ENCODE measurements around the gene ZBTB16.

The ZBTB16 gene

DNA sequence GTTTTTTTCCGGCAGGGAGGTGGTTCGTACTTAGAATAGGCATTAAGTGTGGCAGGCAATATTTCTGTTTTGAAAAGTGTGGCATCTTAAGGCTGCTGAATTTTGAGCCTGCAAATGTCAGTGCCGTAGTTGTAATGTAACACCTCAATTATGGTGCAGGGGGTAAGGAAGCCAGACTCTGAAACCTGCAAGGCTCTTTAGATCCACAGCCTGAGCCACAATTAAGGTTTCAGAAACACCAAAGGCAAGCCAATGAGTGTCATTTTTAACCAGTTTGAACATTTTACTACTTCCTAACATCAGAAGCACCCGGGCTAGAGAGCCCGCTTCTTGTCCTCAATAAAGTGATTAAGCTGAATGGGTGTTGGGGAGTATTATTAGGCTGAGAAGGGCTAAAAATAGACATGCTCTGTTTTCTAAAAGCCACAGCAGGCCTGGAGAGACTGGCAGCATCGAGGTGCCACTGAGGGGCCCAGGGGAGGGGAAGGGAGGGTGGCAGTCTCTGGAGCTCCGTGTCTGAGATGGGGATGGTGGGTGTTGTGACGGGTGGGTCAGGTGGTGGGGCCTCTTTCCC is 113.4 kb downstream of the ZBTB16 start:
- DNase-seq: no peak

- no peak for DNase-seq
Measured at GRCh38 chr11:114173843-114174242, 114.3 kb downstream of the ZBTB16 start.

GRCh38 chr11:114174712-114175495 is 115.4 kb downstream of the ZBTB16 start:
- no peak for DNase-seq

DNA sequence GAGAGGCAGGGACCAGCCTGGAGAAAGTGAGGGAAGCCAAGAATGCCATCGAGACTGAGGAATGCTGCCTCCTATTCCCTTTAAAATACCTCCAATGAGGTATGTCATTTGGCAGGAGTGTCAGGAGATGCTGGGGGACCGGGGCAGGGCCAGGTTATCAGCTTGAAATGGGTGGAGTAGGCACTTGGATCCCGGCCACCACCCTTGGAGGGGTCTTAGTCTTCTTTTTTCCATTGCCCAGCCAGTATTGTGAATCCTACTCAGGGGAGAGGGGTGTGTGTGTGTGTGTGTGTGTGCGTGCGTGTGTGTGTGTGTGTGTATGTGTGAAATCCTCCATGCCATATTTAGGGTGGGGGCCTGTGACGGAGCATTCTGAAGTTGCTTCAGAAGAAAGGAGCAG is 116.2 kb downstream of the ZBTB16 start:
- DNase-seq: no peak

DNA sequence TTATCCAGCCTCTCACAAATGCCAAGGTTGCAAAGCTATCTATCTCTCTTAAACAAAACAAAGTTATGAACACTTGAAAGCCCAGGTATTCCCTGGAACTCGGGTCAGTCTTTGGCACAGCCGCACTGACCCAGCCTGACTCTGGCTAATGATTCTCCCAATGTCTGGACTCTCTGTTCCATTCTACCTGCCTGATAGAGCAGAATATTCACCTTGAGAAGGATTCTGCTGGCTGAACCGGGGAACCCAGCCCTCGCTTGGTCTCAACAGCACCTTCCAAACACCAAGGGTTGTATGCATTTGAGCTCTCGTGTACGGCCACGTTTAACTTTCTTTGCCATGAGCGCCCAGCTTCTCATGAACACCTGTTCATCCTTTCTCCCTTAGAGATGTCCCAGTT is 116.8 kb downstream of the ZBTB16 start:
- DNase-seq: no peak

DNA sequence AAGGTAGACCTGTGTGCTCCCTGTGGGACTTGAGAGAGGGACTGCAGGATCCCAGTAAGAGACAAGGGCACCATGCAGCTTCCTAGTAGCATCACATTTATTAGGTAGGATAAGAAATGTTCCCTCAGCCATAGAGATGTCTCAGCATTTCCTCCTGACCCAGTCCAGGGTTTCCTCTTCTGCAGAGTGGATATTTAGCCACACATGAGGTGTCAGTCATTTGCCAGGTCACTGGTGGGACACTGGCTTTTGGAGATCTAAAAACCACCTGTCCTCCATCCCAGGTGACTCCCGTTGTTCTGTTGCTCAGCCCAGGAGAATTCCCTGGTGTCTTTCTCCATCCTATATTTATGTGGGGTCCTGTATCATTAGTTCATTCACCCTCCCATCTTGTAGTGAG is 119.1 kb downstream of the ZBTB16 start:
- DNase-seq: no peak

DNA sequence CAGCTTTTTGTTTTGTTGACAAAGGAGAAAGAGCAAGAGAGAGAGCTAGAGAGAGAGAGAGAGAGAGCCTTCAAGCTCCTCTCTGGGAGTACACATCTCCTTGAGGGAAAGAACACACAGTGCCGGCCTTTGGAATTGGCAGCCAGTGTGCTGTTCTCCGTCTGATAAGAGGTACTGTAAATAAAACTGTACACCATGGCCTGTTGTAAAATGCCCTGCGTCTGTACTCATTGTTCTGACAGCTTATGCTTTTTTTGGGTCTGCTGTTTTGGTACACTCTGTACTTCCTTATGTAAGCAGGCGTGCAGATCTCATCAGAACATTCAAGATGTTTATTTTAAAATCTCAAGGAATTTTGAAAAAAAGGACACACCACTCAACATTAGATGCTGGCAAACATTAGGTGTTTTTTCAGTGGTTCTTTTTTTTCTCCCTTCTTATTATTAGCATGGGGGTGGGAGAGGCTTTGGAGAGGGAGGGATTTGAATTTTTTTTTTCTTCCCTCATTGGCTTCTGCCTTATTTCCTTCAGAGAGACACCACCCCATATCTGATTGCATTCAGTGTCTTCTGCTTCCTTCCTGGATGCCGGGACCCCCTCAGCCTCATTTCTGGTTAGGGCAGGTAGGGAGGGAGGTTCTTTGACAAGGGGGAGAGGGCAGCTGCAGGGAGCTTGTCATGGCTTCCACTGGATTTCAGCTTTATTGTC is 119.9 kb downstream of the ZBTB16 start:
- DNase-seq: no peak

GRCh38 chr11:114180301-114181055 is 121.0 kb downstream of the ZBTB16 start:
- no peak for DNase-seq

DNA sequence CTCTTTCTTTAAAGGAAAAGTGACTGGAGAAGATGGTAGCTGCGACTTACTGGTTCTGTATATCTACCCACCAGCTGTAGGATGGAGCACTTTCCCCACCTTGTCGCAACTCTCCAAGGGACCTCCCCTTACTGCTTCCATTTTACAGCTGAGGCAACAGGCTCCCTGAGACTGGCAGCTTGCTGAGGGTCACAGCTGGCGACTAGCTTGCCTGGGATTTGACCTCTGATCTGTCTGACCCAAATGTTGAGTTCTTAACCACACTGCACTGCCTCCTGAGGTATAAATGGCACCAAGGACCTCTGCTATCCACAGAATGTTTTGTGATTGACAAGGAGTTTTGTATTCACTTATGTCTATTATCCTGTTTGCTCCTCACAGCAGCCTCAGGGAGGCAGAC is 121.7 kb downstream of the ZBTB16 start:
- no peak for DNase-seq

- no peak for DNase-seq
Measured at GRCh38 chr11:114181752-114182151, 122.2 kb downstream of the ZBTB16 start.

- no peak for DNase-seq
Measured at GRCh38 chr11:114182471-114183043, 123.0 kb downstream of the ZBTB16 start.

DNA sequence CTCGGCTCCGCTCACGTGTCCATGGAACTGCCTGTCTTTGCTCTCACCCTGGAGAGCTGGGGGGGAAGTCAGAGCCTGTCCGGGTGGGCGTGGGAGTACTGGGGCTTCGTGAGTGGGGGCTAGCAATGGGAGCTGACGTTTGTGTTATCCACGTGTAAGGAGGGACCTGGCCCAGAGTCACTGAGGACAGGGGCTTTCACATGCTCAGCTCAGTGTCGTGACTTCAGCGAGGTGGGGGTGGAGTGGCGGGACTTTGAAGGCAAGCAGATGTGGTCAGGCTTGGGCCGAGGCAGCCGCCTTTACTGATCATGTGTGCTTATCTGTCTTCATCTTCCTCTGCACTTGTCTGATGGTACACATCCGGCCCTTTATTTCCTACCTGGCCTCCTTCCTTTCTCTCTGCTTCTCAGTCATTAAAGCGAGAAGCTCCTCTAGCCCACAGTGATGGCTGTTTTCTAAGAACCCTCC is 123.6 kb downstream of the ZBTB16 start:
- peak; percentile 73 for DNase-seq

GRCh38 chr11:114185436-114185835 is 125.9 kb downstream of the ZBTB16 start:
- DNase-seq: peak; percentile 71

DNA sequence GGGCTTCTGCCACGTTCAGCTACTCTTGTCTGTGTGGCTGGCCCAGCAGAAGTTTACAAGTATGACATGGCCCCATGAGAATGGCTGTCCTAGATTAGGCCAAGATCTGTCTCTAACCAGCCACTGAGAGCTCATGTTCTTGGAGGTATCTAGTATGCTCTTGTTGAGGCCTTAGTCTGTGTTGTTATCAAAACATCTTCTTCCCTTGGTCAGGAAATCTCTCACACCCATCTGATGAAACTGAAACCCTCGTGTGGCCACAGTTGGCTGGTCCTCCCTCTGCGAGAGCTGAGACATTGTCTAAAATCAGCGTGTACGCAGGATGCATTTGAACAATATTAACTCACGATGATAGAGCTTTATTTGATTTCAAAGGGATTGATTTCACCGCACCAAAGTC is 127.7 kb downstream of the ZBTB16 start:
- peak; percentile 56 for DNase-seq

- no peak for DNase-seq
Measured at GRCh38 chr11:114188851-114189570, 129.5 kb downstream of the ZBTB16 start.

DNA sequence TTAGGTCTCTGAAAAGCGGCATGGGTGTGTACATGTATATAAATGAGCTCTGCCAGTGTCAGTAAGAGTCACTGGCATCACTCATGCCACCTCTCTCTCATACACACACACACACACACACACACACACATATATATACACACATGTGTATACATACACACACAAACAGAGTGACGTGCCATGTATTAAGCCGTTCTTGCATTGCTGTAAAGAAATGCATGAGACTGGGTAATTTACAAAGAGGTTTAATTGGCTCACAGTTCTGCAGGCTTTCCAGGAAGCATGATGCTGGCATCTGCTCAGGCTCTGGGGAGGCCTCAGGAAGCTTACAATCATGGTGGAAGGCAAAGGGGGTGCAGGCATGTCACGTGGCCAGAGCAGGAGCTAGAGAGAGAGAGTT is 131.1 kb downstream of the ZBTB16 start:
- no peak for DNase-seq

GRCh38 chr11:114191893-114192292 is 132.4 kb downstream of the ZBTB16 start:
- no peak for DNase-seq

DNA sequence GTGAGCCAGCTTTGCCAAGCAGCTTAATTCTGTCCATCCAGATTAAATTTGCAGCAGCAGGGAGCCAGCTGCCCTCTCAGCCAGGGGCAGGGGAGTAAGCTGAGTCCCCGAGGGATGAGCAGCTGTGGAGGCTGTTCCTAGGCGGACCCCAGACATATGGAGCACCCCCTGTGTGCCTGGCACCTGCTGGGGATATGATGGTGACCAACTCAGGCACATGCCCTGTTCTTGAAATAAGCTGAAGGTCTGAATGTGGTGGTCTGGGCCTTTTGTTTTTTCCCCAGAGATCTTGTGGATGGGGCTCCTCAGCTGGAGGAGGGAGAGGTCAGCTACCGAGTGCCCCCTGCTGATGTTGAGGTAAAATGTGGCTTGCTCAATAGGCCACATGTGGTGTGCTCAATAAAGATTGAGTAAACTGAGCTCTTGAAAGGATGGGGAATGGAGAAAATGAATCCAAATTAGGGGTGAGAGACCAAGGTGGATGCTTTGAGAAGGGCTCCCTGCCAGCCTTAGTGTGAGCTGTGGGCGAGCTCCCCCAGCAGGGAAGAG is 133.4 kb downstream of the ZBTB16 start:
- no peak for DNase-seq

GRCh38 chr11:114193730-114194679 is 134.5 kb downstream of the ZBTB16 start:
- no peak for DNase-seq

- DNase-seq: no peak
Measured at GRCh38 chr11:114194702-114195101, 135.2 kb downstream of the ZBTB16 start.

DNA sequence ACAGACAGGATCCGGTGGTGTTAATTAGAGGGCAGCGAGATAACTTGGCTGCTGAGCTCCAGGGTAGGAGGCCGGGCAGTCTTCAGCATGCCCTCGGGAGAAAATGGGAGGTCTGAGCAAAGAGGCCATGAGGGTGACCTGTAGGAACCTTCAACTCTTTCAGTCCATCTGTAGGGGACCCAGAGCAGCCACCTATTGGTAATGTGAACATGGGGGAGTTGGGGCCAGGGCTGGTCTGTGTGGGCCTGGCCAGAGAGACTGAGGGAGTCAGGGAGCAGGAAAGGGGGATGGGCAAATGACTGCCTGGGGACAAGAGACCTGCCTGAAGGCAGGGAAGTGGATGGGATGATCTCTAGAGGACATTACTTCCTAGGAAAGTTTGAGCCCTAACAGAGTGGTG is 135.6 kb downstream of the ZBTB16 start:
- no peak for DNase-seq

Data from CD4-positive, alpha-beta T cell treated with Interleukin-15 for 1 hour (primary cell).